OCI-LY3 (cell line): ENCODE results near the gene NRGN.

Source experiments
- H2AFZ ChIP-seq: fragments of 200-600, 300-600 bp; shearing (Covaris generic); 2 replicates; pipeline ENCODE4 v1.6.0; 2014; ENCODE audit warnings: antibody characterized with exemption, low read depth, low read length
- H3K27ac ChIP-seq: fragments of 200-600, 300-600 bp; sonication (generic); 2 replicates; pipeline ENCODE4 v1.5.1; 2014; ENCODE audit warnings: mild to moderate bottlenecking, low read length, moderate library complexity, mixed read lengths
- H3K27me3 ChIP-seq: fragments of 200-600, 300-600 bp; sonication (generic); 2 replicates; pipeline ENCODE4 v1.6.1; 2014; ENCODE audit warnings: low read depth, low read length, mixed read lengths
- H3K36me3 ChIP-seq: fragments of 200-600, 300-600 bp; sonication (generic); replicated peaks from 2 replicates; pipeline ENCODE3; 2014; ENCODE audit warnings: low read depth, low read length, mixed read lengths
- H3K4me1 ChIP-seq: fragments of 300-600, 200-600 bp; sonication (generic); 2 replicates; pipeline ENCODE4 v1.6.1; 2014; ENCODE audit warnings: low read length, mixed read lengths
- H3K4me2 ChIP-seq: fragments of 200-600, 300-600 bp; sonication (generic); 2 replicates; pipeline ENCODE4 v1.6.1; 2014; ENCODE audit warnings: low read length, mixed read lengths
- H3K4me3 ChIP-seq: fragments of 300-600, 200-600 bp; sonication (generic); 2 replicates; pipeline ENCODE4 v1.5.1; 2014; ENCODE audit warnings: antibody characterized with exemption, mild to moderate bottlenecking, low read length, moderate library complexity
- H3K79me2 ChIP-seq: fragments of 300-600, 200-600 bp; shearing (Covaris generic); 2 replicates; pipeline ENCODE4 v1.6.1; 2014; ENCODE audit warnings: mild to moderate bottlenecking, low read length, mixed read lengths
- H3K9ac ChIP-seq: fragments of 300-600, 200-600 bp; shearing (Covaris generic); 2 replicates; pipeline ENCODE4 v1.6.0; 2014; ENCODE audit warnings: mild to moderate bottlenecking, low read length, moderate library complexity
- H3K9me3 ChIP-seq: fragments of 200-600, 300-600 bp; shearing (Covaris generic); 2 replicates; pipeline ENCODE4 v1.6.1; 2014; ENCODE audit warnings: low read length, mixed read lengths; ENCODE audit not compliant: insufficient read depth
- H4K20me1 ChIP-seq: fragments of 200-600, 300-600 bp; sonication (generic); 2 replicates; pipeline ENCODE4 v1.6.1; 2016; ENCODE audit warnings: low read length, mixed read lengths; ENCODE audit not compliant: insufficient read depth
- CTCF ChIP-seq: fragments of 200-600, 300-600 bp; sonication (generic); IDR thresholded peaks from 2 replicates; pipeline ENCODE4 v1.5.1; 2014; ENCODE audit warnings: antibody characterized with exemption, low read length, low read depth
- EZH2phosphoT487 ChIP-seq: fragments of 200-600 bp; shearing (Covaris generic); IDR thresholded peaks from 2 replicates; pipeline ENCODE4 v1.6.1; 2018; ENCODE audit warnings: antibody characterized with exemption, mixed run types, low read depth

The NRGN gene

GRCh38 chr11:124779568-124779967 is 39.8 kb downstream of the NRGN start:
- no peak overlapping the region for H3K27ac ChIP-seq
- peaks cover 6% of the 10 kb centered on the region; the same call in 1 of the 2 replicates for H3K4me1 ChIP-seq
- H4K20me1 ChIP-seq = no peaks in the 10 kb centered on the region; the same call in 1 of the 2 replicates
- H3K79me2 ChIP-seq = no peaks in the 10 kb centered on the region
- no peak overlapping the region for H3K4me3 ChIP-seq
- H3K4me2 ChIP-seq = no peak overlapping the region
- no peak overlapping the region for H3K9ac ChIP-seq
- TF ChIP-seq EZH2phosphoT487 = no peak
- no peak for TF ChIP-seq CTCF
- no peak overlapping the region for H2AFZ ChIP-seq
- no peaks in the 10 kb centered on the region for H3K27me3 ChIP-seq
- H3K9me3 ChIP-seq = no peaks in the 10 kb centered on the region
- H3K36me3 ChIP-seq = no peaks in the 10 kb centered on the region

- H3K36me3 ChIP-seq = no peaks in the 10 kb centered on the region
- H3K79me2 ChIP-seq = peaks cover 9% of the 10 kb centered on the region; the same call in 1 of the 2 replicates
- no peak overlapping the region for H3K27ac ChIP-seq
- H3K4me1 ChIP-seq = no peaks in the 10 kb centered on the region
- H3K9me3 ChIP-seq = no peaks in the 10 kb centered on the region
- no peak for TF ChIP-seq CTCF
- TF ChIP-seq EZH2phosphoT487 = no peak
- no peak overlapping the region for H2AFZ ChIP-seq
- no peak overlapping the region for H3K4me2 ChIP-seq
- H3K4me3 ChIP-seq = no peak overlapping the region
- H3K27me3 ChIP-seq = no peaks in the 10 kb centered on the region
- H3K9ac ChIP-seq = no peak overlapping the region
- no peaks in the 10 kb centered on the region; the same call in 1 of the 2 replicates for H4K20me1 ChIP-seq
Observed at GRCh38 chr11:124783002-124783401, 43.3 kb downstream of the NRGN start.

- no peak overlapping the region for H3K4me2 ChIP-seq
- H3K27me3 ChIP-seq = no peaks in the 10 kb centered on the region
- no peaks in the 10 kb centered on the region; the same call in 1 of the 2 replicates for H4K20me1 ChIP-seq
- TF ChIP-seq EZH2phosphoT487 (no peak), CTCF (no peak)
- no peak overlapping the region for H3K27ac ChIP-seq
- no peaks in the 10 kb centered on the region for H3K36me3 ChIP-seq
- no peaks in the 10 kb centered on the region for H3K9me3 ChIP-seq
- no peak overlapping the region for H2AFZ ChIP-seq
- no peak overlapping the region for H3K4me3 ChIP-seq
- no peak overlapping the region for H3K9ac ChIP-seq
- H3K79me2 ChIP-seq = peaks cover 14% of the 10 kb centered on the region
- no peaks in the 10 kb centered on the region for H3K4me1 ChIP-seq
Observed at GRCh38 chr11:124784051-124784450, 44.3 kb downstream of the NRGN start.

- Histone ChIP-seq H3K9me3 (no peaks in the 10 kb centered on the region), H3K27ac (no peak overlapping the region), H4K20me1 (peaks cover 22% of the 10 kb centered on the region), H3K36me3 (no peaks in the 10 kb centered on the region), H3K9ac (no peak overlapping the region), H3K4me3 (no peak overlapping the region), H3K4me2 (no peak overlapping the region), H3K27me3 (no peaks in the 10 kb centered on the region), H3K79me2 (peaks cover 57% of the 10 kb centered on the region), H2AFZ (no peak overlapping the region), H3K4me1 (no peaks in the 10 kb centered on the region)
- no peak for TF ChIP-seq CTCF
- TF ChIP-seq EZH2phosphoT487 = no peak
Observed at GRCh38 chr11:124788521-124788920, 48.8 kb downstream of the NRGN start.
